ENCODE measurements around the gene POLN. TPM values are rescaled to one million over a fixed set of nuclear protein-coding genes. Genes with fewer than 3 reads are reported as not detected.

Gene POLN
- total RNA-seq, 3 donors from 2014 or later (not counting 1 experiment from before 2014, with no cell fraction given), result 2.6 to 6.9 (median 3.3) TPM

DNA sequence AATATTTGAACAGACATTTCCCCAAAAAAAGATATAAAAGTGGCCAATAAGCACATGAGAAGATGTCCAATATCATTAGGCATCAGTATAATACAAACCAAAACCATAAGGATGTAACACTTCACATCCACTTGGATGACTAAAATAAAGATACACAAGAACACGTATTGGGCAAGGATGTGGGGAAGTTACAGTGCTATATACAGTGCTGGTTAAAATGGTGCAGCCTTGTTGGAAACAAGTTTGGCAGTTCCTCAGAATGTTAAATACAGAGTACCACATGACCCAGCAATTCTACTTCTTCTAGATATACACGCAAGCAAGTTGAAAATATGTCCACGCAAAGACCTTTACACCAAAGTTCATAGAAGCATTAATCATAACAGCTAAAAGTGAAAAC lies 58.9 kb downstream of the POLN start:
- Mint-ChIP-seq H3K9me3 (peaks cover 2 to 7% of the 10 kb centered on the region in 2 donors), H3K4me3 (no peak overlapping the region), H3K27ac (no peak overlapping the region), H3K36me3 (peaks cover 12% of the 10 kb centered on the region), H3K27me3 (ENCODE audit: low read depth in 2 of 2) (no peaks in the 10 kb centered on the region), H3K4me1 (no peaks in the 10 kb centered on the region)
- peaks cover 17% of the 10 kb centered on the region for H3K9me3 ChIP-seq (ENCODE audit: control insufficient read depth, insufficient read depth, low read length)
- WGBS (ENCODE audit: insufficient coverage), result 87% methylated on average over 3 of the region's 3 CpGs
- H3K27ac ChIP-seq (ENCODE audit: low read length), result no peak overlapping the region
- ATAC-seq (no peak), DNase-seq (no peak)
- H3K4me3 ChIP-seq (ENCODE audit: low read length), result no peak overlapping the region
- TF ChIP-seq, protein P1, sequence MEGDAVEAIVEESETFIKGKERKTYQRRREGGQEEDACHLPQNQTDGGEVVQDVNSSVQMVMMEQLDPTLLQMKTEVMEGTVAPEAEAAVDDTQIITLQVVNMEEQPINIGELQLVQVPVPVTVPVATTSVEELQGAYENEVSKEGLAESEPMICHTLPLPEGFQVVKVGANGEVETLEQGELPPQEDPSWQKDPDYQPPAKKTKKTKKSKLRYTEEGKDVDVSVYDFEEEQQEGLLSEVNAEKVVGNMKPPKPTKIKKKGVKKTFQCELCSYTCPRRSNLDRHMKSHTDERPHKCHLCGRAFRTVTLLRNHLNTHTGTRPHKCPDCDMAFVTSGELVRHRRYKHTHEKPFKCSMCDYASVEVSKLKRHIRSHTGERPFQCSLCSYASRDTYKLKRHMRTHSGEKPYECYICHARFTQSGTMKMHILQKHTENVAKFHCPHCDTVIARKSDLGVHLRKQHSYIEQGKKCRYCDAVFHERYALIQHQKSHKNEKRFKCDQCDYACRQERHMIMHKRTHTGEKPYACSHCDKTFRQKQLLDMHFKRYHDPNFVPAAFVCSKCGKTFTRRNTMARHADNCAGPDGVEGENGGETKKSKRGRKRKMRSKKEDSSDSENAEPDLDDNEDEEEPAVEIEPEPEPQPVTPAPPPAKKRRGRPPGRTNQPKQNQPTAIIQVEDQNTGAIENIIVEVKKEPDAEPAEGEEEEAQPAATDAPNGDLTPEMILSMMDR (IDR thresholded peaks at IDR 0.05), result no peak
- no peaks in the 10 kb centered on the region for H3K4me1 ChIP-seq (ENCODE audit: control insufficient read depth, insufficient read depth, low read length)
- intact Hi-C loops (cut with micrococcal nuclease), result no loop called here
- no peaks in the 10 kb centered on the region for H3K27me3 ChIP-seq (ENCODE audit: control insufficient read depth, insufficient read depth, low read length)
- H3K36me3 ChIP-seq (ENCODE audit: control insufficient read depth, insufficient read depth, low read length), result no peaks in the 10 kb centered on the region

DNA sequence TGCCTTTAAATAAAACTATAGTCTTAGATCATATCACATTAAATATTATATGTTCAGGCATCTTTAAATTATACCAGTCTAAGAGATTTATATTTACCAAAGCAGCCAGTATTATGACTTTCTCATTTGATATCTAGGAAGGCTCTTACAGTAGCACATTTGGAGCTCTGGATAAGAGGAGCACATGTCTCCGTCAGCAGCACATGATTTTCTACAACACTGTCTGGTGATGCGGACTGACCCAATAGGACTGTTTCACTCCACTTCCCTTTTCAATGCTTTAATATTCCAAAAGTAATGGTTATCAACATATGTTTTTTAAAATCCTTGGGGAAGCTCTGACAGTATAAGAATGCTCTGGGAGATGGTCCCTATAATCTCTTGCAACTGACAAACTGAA lies 61.5 kb downstream of the POLN start:
- Histone ChIP-seq H3K36me3 (ENCODE audit: control insufficient read depth, insufficient read depth, low read length) (no peaks in the 10 kb centered on the region), H3K27ac (ENCODE audit: low read length) (no peak overlapping the region), H3K4me3 (ENCODE audit: low read length) (no peak overlapping the region), H3K27me3 (ENCODE audit: control insufficient read depth, insufficient read depth, low read length) (no peaks in the 10 kb centered on the region), H3K4me1 (ENCODE audit: control insufficient read depth, insufficient read depth, low read length) (no peaks in the 10 kb centered on the region), H3K9me3 (ENCODE audit: control insufficient read depth, insufficient read depth, low read length) (no peaks in the 10 kb centered on the region)
- DNase-seq, result no peak
- ATAC-seq, result no peak
- no peaks in the 10 kb centered on the region for H3K27me3 Mint-ChIP-seq (ENCODE audit: low read depth in 2 of 2)
- TF ChIP-seq, protein P1 (IDR thresholded peaks at IDR 0.05), result no peak
- no peaks in the 10 kb centered on the region for H3K9me3 Mint-ChIP-seq
- 100% methylated on average over 2 of the region's 2 CpGs for WGBS (ENCODE audit: insufficient coverage)
- no peak overlapping the region for H3K4me3 Mint-ChIP-seq
- H3K27ac Mint-ChIP-seq, result no peak overlapping the region
- no peaks in the 10 kb centered on the region for H3K36me3 Mint-ChIP-seq
- intact Hi-C loops (cut with micrococcal nuclease), result no loop called here
- no peaks in the 10 kb centered on the region for H3K4me1 Mint-ChIP-seq

DNA sequence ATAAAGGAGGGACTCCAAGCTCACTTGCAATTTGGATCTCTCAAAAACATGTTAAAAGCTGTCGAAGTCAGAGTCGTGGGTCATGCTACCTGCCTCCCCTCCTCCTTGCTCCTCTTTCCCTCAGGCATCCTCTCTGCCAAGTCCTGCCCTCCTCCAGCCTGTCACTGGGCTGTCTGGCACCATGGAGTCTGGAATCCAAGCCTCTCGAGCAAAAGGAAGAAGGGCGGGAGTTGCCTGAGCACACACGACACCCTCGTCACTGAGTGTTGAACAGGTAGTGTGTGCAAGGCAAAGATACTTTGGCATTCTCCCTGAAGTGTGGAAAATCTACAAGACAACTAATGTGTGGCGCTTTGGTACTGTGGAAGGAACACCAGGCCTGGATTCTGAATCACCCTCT lies 62.2 kb downstream of the POLN start:
- Mint-ChIP-seq H3K9me3 (no peaks in the 10 kb centered on the region), H3K36me3 (no peaks in the 10 kb centered on the region), H3K4me1 (no peaks in the 10 kb centered on the region), H3K27me3 (ENCODE audit: low read depth in 2 of 2) (no peaks in the 10 kb centered on the region), H3K4me3 (no peak overlapping the region), H3K27ac (no peak overlapping the region)
- no peak overlapping the region for H3K27ac ChIP-seq (ENCODE audit: low read length)
- no peaks in the 10 kb centered on the region for H3K27me3 ChIP-seq (ENCODE audit: control insufficient read depth, insufficient read depth, low read length)
- intact Hi-C loops (cut with micrococcal nuclease), result no loop called here
- H3K36me3 ChIP-seq (ENCODE audit: control insufficient read depth, insufficient read depth, low read length), result no peaks in the 10 kb centered on the region
- ATAC-seq (no peak), DNase-seq (no peak)
- no peaks in the 10 kb centered on the region for H3K4me1 ChIP-seq (ENCODE audit: control insufficient read depth, insufficient read depth, low read length)
- H3K9me3 ChIP-seq (ENCODE audit: control insufficient read depth, insufficient read depth, low read length), result no peaks in the 10 kb centered on the region
- TF ChIP-seq, protein P1 (IDR thresholded peaks at IDR 0.05), result no peak
- 88% methylated on average over 7 of the region's 7 CpGs for WGBS (ENCODE audit: insufficient coverage)
- no peak overlapping the region for H3K4me3 ChIP-seq (ENCODE audit: low read length)

DNA sequence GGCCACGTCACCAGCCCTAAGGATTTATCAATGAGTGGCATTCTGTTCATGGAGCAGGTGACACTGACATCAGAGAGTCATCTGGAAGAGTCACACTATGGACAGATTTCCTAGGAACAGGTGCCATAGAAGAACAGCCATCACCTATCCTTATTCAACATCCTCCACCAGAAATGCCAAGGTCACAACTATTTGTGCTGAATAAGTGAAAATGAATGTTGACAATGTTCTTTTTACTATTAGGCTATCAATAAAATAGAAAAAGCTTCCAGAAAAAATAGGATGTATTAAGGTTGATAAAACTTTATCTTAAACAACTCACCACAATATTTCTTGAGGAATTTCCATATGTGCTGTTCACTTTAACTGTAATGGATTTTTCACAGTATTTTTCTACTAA lies 62.9 kb downstream of the POLN start:
- ATAC-seq (no peak), DNase-seq (no peak)
- H3K27ac ChIP-seq (ENCODE audit: low read length), result no peak overlapping the region
- H3K27ac Mint-ChIP-seq, result no peak overlapping the region
- intact Hi-C loops (cut with micrococcal nuclease), result no loop called here
- H3K27me3 Mint-ChIP-seq (ENCODE audit: low read depth in 2 of 2), result no peaks in the 10 kb centered on the region
- H3K4me1 ChIP-seq (ENCODE audit: control insufficient read depth, insufficient read depth, low read length), result no peaks in the 10 kb centered on the region
- no peak overlapping the region for H3K4me3 ChIP-seq (ENCODE audit: low read length)
- no peaks in the 10 kb centered on the region for H3K36me3 ChIP-seq (ENCODE audit: control insufficient read depth, insufficient read depth, low read length)
- no peaks in the 10 kb centered on the region for H3K4me1 Mint-ChIP-seq
- no peaks in the 10 kb centered on the region for H3K9me3 ChIP-seq (ENCODE audit: control insufficient read depth, insufficient read depth, low read length)
- no peaks in the 10 kb centered on the region for H3K9me3 Mint-ChIP-seq
- no peaks in the 10 kb centered on the region for H3K27me3 ChIP-seq (ENCODE audit: control insufficient read depth, insufficient read depth, low read length)
- TF ChIP-seq, protein P1 (IDR thresholded peaks at IDR 0.05), result no peak
- no peak overlapping the region for H3K4me3 Mint-ChIP-seq
- 90% methylated on average over 1 of the region's 1 CpG for WGBS (ENCODE audit: insufficient coverage)
- no peaks in the 10 kb centered on the region for H3K36me3 Mint-ChIP-seq

Data from natural killer cell (primary cell).